Epithelial cell of umbilical artery (primary cell): ENCODE measurements around the gene ADGRE1. TPM values are rescaled to one million over a fixed set of nuclear protein-coding genes. Genes with fewer than 3 reads are reported as not detected.

Source experiments
- total RNA-seq: library from RNA; depleted of rRNA; stranded (reverse); fragments of >200 nt; gene quantifications from 2 replicates; pipeline ENCODE4 v1.2.3, GENCODE V29; 2014

ADGRE1 gene
- total RNA-seq, result not detected in 2 replicates

GRCh38 chr19:6887316-6887715, at the start of gene ADGRE1:
Gene ADGRE1, plus strand, starts transcription at chr19:6887579. Its CDS starts 30 bp downstream, at chr19:6887609.

Other genes with a start within 250 kb of the ADGRE1 start
- not detected in 2 replicates for gene TNFSF14, start 217.4 kb upstream of the ADGRE1 start, total RNA-seq
- gene C3, start 166.9 kb upstream of the ADGRE1 start, total RNA-seq, result 0.15 and 0.32 TPM in 2 replicates
- 35.7 and 40.6 TPM in 2 replicates for gene GPR108, start 150.0 kb upstream of the ADGRE1 start, total RNA-seq
- 43.9 and 48.0 TPM in 2 replicates for gene TRIP10, start 147.9 kb upstream of the ADGRE1 start, total RNA-seq
- 0.61 TPM in 1 of 2 replicates, not detected in the other for gene SH2D3A, start 120.1 kb upstream of the ADGRE1 start, total RNA-seq
- gene VAV1, start 114.9 kb upstream of the ADGRE1 start, total RNA-seq, result not detected in 2 replicates
- gene MBD3L2B, start 133.9 kb downstream of the ADGRE1 start, total RNA-seq, result not detected in 2 replicates
- not detected in 2 replicates for gene MBD3L5, start 143.0 kb downstream of the ADGRE1 start, total RNA-seq
- gene MBD3L4, start 152.6 kb downstream of the ADGRE1 start, total RNA-seq, result not detected in 2 replicates
- not detected in 2 replicates for gene MBD3L2, start 161.7 kb downstream of the ADGRE1 start, total RNA-seq
- gene MBD3L3, start 171.1 kb downstream of the ADGRE1 start, total RNA-seq, result not detected in 2 replicates
- 16.9 and 21.4 TPM in 2 replicates for gene ZNF557, start 182.1 kb downstream of the ADGRE1 start, total RNA-seq